Measurements from ENCODE around the gene OIT3.

- TF ChIP-seq CTCF (IDR thresholded peaks at IDR 0.05; ENCODE audit: control extremely low read depth in 1 of 3, insufficient read depth in 1 of 3, low read depth in 1 of 3, low read length in 3 of 3): no peak
- no peak for TF ChIP-seq POLR2AphosphoS5 (IDR thresholded peaks at IDR 0.05; ENCODE audit: low read depth, low read length)
Measured at GRCh38 chr10:72953687-72954086, 60.1 kb downstream of the OIT3 start.

Data from H1 (cell line).